Muscle layer of duodenum (tissue), 2 donors: ENCODE measurements around the gene SNX4.
"Not testable (repeated sequence)": the region's sequence is repeated elsewhere in the genome, so short reads cannot be mapped to it uniquely, and the experiment has no call there.

Source experiments
- H3K27ac ChIP-seq: one replicate; pipeline ENCODE4 v1.7.0; 2013; ENCODE audit warnings: mild to moderate bottlenecking, low read length
- H3K27me3 ChIP-seq: one replicate; pipeline ENCODE4 v1.7.0; 2013; ENCODE audit warnings: low read depth, mild to moderate bottlenecking, control low read depth, low read length
- H3K36me3 ChIP-seq, 2 donors: one replicate each; pipeline ENCODE4 v1.7.0; 2013; ENCODE audit warnings: low read length in 2 of 2, control low read depth in 1 of 2, mild to moderate bottlenecking in 1 of 2; ENCODE audit not compliant: insufficient read depth in 2 of 2, control insufficient read depth in 1 of 2
- H3K4me1 ChIP-seq, 2 donors: one replicate each; pipeline ENCODE4 v1.7.0; 2013; ENCODE audit warnings: low read length in 2 of 2, mild to moderate bottlenecking in 2 of 2, control low read depth in 1 of 2, moderate library complexity in 1 of 2; ENCODE audit not compliant: insufficient read depth in 2 of 2, control insufficient read depth in 1 of 2
- H3K4me3 ChIP-seq, 2 donors: one replicate each; pipeline ENCODE4 v1.7.0; 2013; ENCODE audit warnings: low read length in 2 of 2, low read depth in 1 of 2, mild to moderate bottlenecking in 1 of 2
- H3K9me3 ChIP-seq, 2 donors: one replicate each; pipeline ENCODE4 v1.7.0; 2013; ENCODE audit warnings: low read length in 2 of 2, control low read depth in 1 of 2, mild to moderate bottlenecking in 1 of 2; ENCODE audit not compliant: control insufficient read depth in 1 of 2
- donor health status: healthy.

Gene SNX4

DNA sequence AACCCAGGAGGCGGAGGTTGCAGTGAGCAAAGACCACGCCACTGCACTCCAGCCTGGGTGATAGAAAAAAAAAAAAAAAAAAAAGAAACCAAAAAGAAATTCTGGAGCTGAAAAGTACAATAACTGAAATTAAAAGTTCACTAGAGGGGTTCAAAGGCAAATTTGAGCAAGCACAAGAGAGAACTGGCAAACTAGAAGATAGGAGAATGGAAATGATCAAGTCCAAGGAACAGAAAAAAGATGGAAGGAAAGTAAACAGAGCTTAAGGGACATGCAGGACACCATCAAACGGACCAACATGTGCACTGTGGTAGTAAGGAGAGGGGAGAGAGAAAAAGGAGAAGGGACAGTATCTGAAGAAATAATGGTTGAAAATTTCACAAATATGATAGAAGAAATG is 12.9 kb downstream of the SNX4 start:
- H3K27me3 ChIP-seq = no peaks in the 10 kb centered on the region
- no peak overlapping the region for H3K4me3 ChIP-seq
- H3K36me3 ChIP-seq = peaks cover 10 to 28% of the 10 kb centered on the region in 2 donors
- peaks cover 0 to 3% of the 10 kb centered on the region in 2 donors for H3K9me3 ChIP-seq
- H3K27ac ChIP-seq = no peak overlapping the region
- peaks cover 0 to 2% of the 10 kb centered on the region in 2 donors for H3K4me1 ChIP-seq

- no peaks in the 10 kb centered on the region for H3K27me3 ChIP-seq
- H3K36me3 ChIP-seq = peaks cover 18 to 22% of the 10 kb centered on the region in 2 donors
These were observed 21.4 kb downstream of the SNX4 start for GRCh38 chr3:125498630-125499029.

DNA sequence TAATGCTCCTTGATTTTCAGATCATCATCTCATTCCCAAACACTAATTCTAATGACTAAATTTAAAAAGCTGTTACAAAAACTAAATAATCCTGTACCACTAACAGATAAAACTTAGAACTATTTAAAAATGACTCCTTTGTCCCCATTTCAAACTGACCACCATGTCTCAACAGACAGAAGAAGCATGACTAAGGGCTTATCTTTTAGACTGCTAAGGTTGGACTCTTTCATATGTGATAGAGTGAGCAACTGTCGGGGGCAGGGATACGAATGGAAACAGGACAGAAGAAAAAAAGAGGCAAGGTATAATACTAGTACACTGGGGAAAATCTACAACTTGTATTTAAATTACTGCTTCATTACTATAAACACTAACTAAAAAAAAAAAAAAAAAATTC is 23.3 kb downstream of the SNX4 start:
- Histone ChIP-seq H3K27me3 (no peaks in the 10 kb centered on the region), H3K9me3 (no peaks in the 10 kb centered on the region), H3K4me3 (no peak overlapping the region), H3K36me3 (peaks cover 14 to 29% of the 10 kb centered on the region in 2 donors), H3K4me1 (no peaks in the 10 kb centered on the region), H3K27ac (no peak overlapping the region)

More at GRCh38 chr3:125498630-125499029, 21.4 kb downstream of the SNX4 start:
- H3K9me3 ChIP-seq = no peaks in the 10 kb centered on the region
- H3K4me3 ChIP-seq = no peak overlapping the region
- no peak overlapping the region for H3K27ac ChIP-seq
- no peaks in the 10 kb centered on the region for H3K4me1 ChIP-seq

DNA sequence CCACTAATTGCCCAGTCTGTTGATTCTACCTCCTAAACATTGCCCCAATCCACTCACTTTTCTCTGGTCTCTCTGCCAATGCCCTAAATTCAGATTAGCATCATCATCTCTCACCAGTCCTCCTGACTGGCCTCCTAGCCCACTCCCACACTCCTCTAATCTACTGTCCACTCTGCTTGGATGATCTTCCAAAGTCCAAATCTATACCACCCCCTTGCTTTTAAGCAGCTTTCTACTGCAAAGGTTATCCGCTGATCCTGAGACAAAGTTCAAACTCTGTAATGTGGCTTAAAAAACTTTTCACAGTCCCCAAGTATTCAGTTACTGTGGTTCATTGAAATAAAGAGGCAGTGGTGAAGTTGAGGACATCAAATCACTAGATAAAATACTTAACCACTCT is 37.6 kb downstream of the SNX4 start:
- peaks cover 8 to 13% of the 10 kb centered on the region in 2 donors for H3K36me3 ChIP-seq

DNA sequence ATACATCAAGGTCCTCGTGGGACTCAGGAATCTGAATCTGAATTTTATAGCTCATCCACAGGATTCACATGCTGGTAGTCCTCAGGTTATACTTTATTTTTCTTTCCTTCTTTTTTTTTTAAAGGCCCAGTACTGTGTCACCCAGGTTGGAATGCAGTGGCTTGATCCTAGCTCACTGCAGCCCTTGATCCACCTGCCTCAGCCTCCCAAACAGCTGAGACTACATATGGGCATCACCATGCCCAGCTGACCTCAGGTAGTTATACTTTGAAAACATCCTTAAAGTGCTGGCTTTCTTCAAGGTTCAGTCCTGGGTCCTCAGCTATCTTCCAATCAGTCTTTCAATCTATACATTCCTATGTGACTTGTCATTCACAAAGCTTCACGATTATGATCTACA is 38.2 kb downstream of the SNX4 start:
- H3K27me3 ChIP-seq = no peaks in the 10 kb centered on the region
- no peaks in the 10 kb centered on the region for H3K9me3 ChIP-seq
- H3K4me1 ChIP-seq = no peaks in the 10 kb centered on the region
- no peak overlapping the region for H3K4me3 ChIP-seq
- no peak overlapping the region for H3K27ac ChIP-seq
- peaks cover 8 to 13% of the 10 kb centered on the region in 2 donors for H3K36me3 ChIP-seq

More for the DNA sequence above, 37.6 kb downstream of the SNX4 start:
- H3K4me1 ChIP-seq = no peaks in the 10 kb centered on the region
- H3K27ac ChIP-seq = no peak overlapping the region
- no peaks in the 10 kb centered on the region for H3K27me3 ChIP-seq
- H3K9me3 ChIP-seq = no peaks in the 10 kb centered on the region
- no peak overlapping the region for H3K4me3 ChIP-seq

DNA sequence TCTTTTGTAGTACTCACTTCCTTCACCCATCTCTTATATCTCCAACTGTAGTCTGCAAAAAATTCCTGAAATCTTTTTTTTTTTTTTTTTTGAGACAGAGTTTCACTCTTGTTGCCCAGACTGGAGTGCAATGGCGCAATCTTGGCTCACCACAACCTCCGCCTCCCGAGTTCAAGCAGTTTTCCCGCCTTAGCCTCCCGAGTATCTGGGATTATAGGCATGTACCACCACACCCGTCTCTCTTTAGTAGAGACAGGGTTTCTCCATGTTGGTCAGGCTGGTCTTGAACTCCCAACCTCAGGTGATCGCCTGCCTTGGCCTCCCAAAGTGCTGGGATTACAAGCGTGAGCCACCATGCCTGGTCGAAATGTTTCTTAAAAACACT is 38.6 kb downstream of the SNX4 start:
- H3K27ac ChIP-seq, H3K4me3 ChIP-seq: not testable (repeated sequence)
- H3K36me3 ChIP-seq = peaks cover 8 to 13% of the 10 kb centered on the region in 2 donors

DNA sequence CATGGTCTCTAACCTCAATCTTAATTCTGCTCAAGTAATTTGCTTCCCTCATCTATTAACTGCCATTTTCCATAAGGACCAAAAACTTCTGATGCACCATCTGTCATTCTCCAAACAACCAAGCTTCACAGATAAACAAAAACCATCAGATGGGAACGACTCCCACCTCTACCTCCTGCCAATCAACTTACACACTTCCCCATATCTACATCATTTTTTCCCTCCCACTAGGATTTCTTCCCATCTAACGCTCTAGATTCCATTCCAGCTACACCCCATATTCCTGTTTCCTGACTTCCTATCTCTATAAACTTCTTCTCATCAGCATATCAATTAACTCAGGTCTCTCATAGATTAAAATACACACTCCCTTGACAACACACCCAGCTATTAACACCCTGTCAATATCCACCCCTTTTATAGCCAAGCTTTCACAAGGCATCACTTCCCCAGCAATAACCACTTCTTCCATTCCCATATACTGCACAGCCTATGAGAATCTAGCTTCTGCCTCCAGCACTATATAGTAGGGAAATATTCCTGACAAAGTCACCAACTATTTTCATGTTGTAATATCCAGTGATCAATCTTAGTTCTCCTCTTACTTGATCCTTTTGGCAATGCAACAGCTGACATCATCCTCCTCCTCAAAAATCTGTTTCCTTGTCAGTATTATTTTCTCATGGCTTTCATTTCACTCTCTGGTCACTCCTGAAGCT is 39.2 kb downstream of the SNX4 start:
- Histone ChIP-seq H3K4me3 (no peak overlapping the region), H3K27ac (no peak overlapping the region), H3K4me1 (no peaks in the 10 kb centered on the region), H3K36me3 (peaks cover 8 to 13% of the 10 kb centered on the region in 2 donors), H3K27me3 (no peaks in the 10 kb centered on the region), H3K9me3 (no peaks in the 10 kb centered on the region)

More for the DNA sequence above, 38.6 kb downstream of the SNX4 start:
- H3K9me3 ChIP-seq, H3K27me3 ChIP-seq, H3K4me1 ChIP-seq: not testable (repeated sequence)

- no peak overlapping the region for H3K27ac ChIP-seq
- H3K9me3 ChIP-seq = no peaks in the 10 kb centered on the region
- no peaks in the 10 kb centered on the region for H3K27me3 ChIP-seq
- peaks cover 15% of the 10 kb centered on the region in 2 donors for H3K36me3 ChIP-seq
- H3K4me3 ChIP-seq = no peak overlapping the region
- no peaks in the 10 kb centered on the region for H3K4me1 ChIP-seq
These were observed 40.9 kb downstream of the SNX4 start for GRCh38 chr3:125479091-125479490.

DNA sequence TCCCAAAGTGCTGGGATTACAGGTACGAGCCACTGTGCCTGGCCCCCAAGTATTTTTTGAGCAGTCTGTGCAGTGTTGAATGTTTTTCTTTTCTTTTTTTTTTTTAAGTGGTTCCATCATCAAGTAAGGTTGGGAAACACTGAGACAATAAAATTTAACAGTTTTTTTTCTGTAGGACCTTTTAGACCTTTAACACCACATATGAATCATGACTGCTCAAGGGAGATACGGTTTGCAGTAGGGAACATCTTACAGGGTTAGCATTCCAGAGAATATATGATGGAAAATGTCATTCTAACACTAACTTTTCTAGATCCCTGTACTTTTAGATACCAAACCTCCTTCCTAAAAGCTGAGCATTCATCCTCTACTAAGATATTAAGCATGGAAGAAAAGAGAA is 41.7 kb downstream of the SNX4 start:
- H3K27ac ChIP-seq = no peak overlapping the region
- no peaks in the 10 kb centered on the region for H3K9me3 ChIP-seq
- H3K4me1 ChIP-seq = no peaks in the 10 kb centered on the region
- peaks cover 15 to 20% of the 10 kb centered on the region in 2 donors for H3K36me3 ChIP-seq
- H3K27me3 ChIP-seq = no peaks in the 10 kb centered on the region
- no peak overlapping the region for H3K4me3 ChIP-seq

GRCh38 chr3:125477701-125478100 is 42.3 kb downstream of the SNX4 start:
- H3K36me3 ChIP-seq = peaks cover 15 to 20% of the 10 kb centered on the region in 2 donors

DNA sequence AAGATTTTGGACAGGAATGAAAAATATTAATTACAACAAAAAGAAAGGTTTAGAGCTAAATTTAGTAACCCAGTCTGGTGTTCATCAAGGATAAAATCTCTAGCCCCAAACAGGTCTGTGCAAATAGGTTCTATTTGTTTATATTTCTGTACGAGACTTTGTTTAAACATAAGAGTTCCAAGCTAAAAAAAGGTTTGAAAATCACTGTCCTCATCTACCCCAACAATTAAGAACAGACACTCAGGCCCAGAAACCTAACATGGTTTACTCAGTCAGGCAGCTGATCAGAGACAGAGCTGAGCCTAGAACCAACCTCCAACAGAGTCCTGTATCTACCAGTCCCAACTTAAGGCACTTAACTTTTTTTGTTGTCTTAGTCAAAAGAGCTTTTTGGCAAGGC is 49.3 kb downstream of the SNX4 start:
- Histone ChIP-seq H3K27me3 (no peaks in the 10 kb centered on the region), H3K4me3 (no peak overlapping the region), H3K27ac (no peak overlapping the region), H3K36me3 (peaks cover 28 to 31% of the 10 kb centered on the region in 2 donors), H3K4me1 (peaks cover 0 to 14% of the 10 kb centered on the region in 2 donors), H3K9me3 (no peaks in the 10 kb centered on the region)

More at GRCh38 chr3:125477701-125478100, 42.3 kb downstream of the SNX4 start:
- Histone ChIP-seq H3K27me3 (no peaks in the 10 kb centered on the region), H3K4me1 (no peaks in the 10 kb centered on the region), H3K4me3 (no peak overlapping the region), H3K9me3 (no peaks in the 10 kb centered on the region), H3K27ac (no peak overlapping the region)
